HL-60 (cell line): ENCODE measurements around the gene SLC35B4.

ENCODE experiments used
- DNase-seq, 2 experiments: peaks; one replicate each; pipeline ENCODE4 v3.0.0-alpha.2; 2010 to 2020; ENCODE audit warnings: low read depth in 1 of 2, low spot score in 1 of 2
- H3K27ac ChIP-seq: fragments of 250-450 bp; sonication (Bioruptor Pico); replicated peaks from 2 replicates; pipeline ENCODE4 v1.5.1; 2020; ENCODE audit warnings: mild to moderate bottlenecking, moderate library complexity
- H3K27me3 ChIP-seq: fragments of 250-450 bp; sonication (Bioruptor Pico); 2 replicates; pipeline ENCODE4 v1.5.1; 2021; ENCODE audit warnings: mild to moderate bottlenecking, moderate library complexity; ENCODE audit not compliant: insufficient read depth, poor library complexity, severe bottlenecking
- H3K4me3 ChIP-seq: replicated peaks from 2 replicates; pipeline ENCODE4 v1.5.1; 2011; ENCODE audit warnings: mild to moderate bottlenecking, control low read depth, low read length; ENCODE audit not compliant: insufficient read depth
- CTCF ChIP-seq: IDR thresholded peaks from one replicate; pipeline ENCODE4 v1.5.1; 2011; ENCODE audit warnings: low read length, control low read depth, inconsistent platforms; ENCODE audit not compliant: insufficient read depth
- GABPA ChIP-seq: IDR thresholded peaks from 2 replicates; pipeline ENCODE4 v1.6.1; 2012; ENCODE audit warnings: low read depth
- POLR2AphosphoS5 ChIP-seq: IDR thresholded peaks from 2 replicates; pipeline ENCODE4 v1.6.1; 2012; ENCODE audit warnings: low read depth
- REST ChIP-seq: IDR thresholded peaks from 2 replicates; pipeline ENCODE4 v1.6.1; 2012; ENCODE audit warnings: low read depth; ENCODE audit not compliant: insufficient replicate concordance
- SPI1 ChIP-seq: IDR thresholded peaks from 2 replicates; pipeline ENCODE4 v1.6.1; 2012; ENCODE audit warnings: low read depth, mild to moderate bottlenecking, borderline replicate concordance

Gene SLC35B4

GRCh38 chr7:134248196-134248595, 68.5 kb downstream of the SLC35B4 start:
- no peak overlapping the region for H3K27ac ChIP-seq
- TF ChIP-seq POLR2AphosphoS5 (no peak), CTCF (no peak), REST (no peak), SPI1 (no peak), GABPA (no peak)
- no peak for DNase-seq
- H3K27me3 ChIP-seq = no peaks in the 10 kb centered on the region
- no peak overlapping the region for H3K4me3 ChIP-seq

- TF ChIP-seq GABPA (no peak), CTCF (no peak), SPI1 (no peak), REST (no peak), POLR2AphosphoS5 (no peak)
- Histone ChIP-seq H3K27ac (no peak overlapping the region), H3K27me3 (no peaks in the 10 kb centered on the region), H3K4me3 (no peak overlapping the region)
- DNase-seq = no peak
Measured at GRCh38 chr7:134246761-134247160, 70.0 kb downstream of the SLC35B4 start.

- TF ChIP-seq SPI1 (no peak), GABPA (no peak), CTCF (no peak), POLR2AphosphoS5 (no peak), REST (no peak)
- Histone ChIP-seq H3K27me3 (no peaks in the 10 kb centered on the region), H3K4me3 (no peak overlapping the region), H3K27ac (no peak overlapping the region)
- no peak for DNase-seq
Measured at GRCh38 chr7:134246347-134246746, 70.4 kb downstream of the SLC35B4 start.
